GM21786 (cell line): Measurements from ENCODE around the gene QRICH2.
"Not testable (repeated sequence)": the region's sequence is repeated elsewhere in the genome, so short reads cannot be mapped to it uniquely, and the experiment has no call there.

ENCODE experiments used
- ATAC-seq: cut with Tn5 transposase; IDR thresholded peaks from one replicate; pipeline ENCODE4 v1.9.1; 2021; ENCODE audit not compliant: unreplicated experiment

The QRICH2 gene

DNA sequence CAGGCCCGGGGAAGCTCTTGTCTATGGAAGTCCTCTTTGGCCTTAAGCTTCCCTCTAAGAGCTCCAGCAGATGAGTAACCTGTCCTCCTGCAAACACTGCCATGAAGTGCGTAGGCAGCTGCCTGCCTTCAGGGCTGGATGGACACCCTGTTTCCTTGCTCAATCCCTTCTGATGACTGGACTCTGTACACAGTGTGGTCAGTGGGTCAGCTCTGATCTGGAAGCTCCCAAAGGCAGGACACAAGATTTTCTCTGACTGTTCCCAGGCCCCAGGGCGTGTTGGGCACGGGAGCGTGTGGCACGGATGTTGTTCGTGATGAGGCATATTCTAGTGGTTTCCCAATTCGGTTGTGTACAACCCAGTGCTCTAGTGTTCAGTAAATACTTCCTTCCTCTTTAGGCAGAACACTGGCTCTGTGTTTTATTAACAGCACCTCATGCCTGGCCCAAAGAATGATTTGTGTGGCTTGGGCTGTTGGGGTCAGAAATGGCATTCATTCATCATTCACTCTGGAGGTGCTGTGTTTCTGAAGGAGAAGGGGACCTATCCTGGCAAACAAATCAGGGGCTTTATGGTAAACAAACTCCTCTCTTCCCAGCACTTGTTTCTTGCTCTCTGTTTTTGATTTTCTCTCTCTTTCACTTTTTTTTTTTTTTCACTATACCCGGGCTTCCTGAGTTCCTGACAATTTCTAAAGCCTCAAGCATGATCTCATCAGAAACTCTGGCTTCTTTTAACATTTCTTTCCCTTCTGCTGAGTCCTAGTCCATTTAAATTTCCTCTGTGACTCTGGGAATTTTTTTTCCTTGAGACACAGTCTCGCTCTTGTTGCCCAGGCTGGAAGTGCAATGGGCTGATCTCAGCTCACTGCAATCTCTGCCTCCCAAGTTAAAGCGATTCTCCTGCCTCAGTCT is 55.8 kb downstream of the QRICH2 start:
- no peak for ATAC-seq

DNA sequence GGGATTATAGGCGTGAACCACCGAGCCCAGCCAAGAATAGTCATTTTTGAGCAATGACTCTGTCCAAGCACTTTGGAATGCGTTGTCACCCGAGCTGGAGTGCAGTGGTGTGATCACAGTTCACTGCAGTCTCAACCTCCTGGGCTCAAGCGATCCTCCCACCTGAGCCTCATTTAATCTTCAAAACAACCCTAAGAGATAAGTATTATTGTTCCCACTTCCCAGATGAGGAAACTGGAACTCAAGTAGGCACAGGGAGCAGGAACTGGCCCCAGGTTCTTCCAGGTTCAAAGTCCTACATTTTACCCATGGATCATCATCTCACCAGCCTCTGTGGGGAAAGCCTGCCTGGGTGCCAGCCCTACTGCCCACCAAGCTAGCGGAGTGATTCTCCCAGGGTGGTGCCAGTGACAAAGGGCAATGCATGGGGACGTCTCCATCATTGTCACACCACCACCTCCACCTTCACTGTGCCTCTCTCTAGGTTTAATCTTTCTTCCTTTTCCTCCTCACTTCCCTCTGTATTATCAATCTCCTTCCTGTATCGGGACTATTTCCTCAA is 56.5 kb downstream of the QRICH2 start:
- no peak for ATAC-seq

DNA sequence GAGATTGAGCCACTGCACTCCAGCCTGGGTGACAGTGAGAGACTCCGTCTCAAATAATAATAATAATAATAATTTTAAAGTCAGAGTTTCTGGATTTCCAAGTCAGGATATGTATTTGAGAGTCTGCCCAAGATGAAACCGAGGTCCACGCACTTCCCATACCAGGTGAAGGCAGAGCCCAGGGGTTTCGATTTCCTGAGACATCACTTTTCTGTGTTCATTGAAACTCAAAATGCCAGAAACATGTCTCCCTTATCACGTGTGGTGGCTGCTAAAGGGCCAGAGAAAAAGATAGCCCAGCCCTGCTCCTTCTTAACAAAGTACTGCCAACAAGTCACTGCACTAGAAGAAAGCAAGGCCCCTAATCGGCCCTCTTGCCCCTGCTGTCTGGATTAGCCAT is 57.9 kb downstream of the QRICH2 start:
- ATAC-seq = no peak

DNA sequence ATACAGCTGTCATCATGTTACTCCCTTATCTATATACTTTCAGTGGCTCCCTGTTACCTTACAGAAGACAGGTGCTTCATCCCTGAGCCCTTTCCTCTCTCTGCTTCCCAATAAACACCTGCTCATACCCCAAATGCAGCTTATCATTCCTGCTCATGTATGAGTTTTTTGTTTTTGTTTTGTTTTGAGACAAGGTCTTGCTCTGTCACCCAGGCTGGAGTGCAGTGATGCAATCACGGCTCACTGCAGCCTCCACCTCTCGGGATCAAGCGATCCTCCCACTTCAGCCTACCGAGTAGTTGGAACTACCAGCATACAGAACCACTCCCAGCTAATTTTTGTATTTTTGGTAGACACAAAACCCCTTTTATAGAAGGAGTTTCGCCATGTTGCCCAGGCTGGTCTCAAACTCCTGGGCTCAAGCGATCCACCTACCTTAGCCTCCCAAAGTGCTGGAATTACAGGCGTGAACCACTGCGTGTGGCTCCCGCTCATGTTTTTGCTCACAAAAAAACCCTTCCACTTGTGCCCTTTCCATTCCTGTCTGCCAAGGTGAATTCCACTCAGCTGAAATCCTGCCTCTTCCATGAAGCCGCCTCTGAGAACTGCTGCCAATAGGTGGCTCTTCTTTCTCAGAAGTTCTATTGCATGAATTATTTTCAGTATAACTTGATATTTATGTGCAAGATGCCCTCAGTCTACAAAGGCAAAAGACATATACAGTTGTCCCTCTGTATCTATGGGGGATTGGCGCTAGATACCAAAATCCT is 59.9 kb downstream of the QRICH2 start:
- no peak for ATAC-seq

DNA sequence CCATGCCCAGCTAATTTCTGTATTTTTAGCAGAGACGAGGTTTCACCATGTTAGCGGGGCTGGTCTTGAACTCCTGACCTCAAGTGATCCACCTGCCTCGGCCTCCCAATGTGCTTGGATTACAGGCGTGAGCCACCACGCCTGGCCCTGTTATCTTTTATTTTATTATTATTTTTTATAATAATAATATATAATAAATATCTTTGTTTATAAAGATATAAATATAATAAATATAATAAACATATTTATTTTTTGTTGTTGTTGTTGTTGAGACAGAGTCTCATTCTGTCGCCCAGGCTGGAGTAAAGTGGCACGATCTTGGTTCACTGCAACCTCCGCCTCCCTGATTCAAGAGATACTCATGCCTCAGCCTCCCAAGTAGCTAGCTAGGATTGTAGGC is 60.8 kb downstream of the QRICH2 start:
- no peak for ATAC-seq

DNA sequence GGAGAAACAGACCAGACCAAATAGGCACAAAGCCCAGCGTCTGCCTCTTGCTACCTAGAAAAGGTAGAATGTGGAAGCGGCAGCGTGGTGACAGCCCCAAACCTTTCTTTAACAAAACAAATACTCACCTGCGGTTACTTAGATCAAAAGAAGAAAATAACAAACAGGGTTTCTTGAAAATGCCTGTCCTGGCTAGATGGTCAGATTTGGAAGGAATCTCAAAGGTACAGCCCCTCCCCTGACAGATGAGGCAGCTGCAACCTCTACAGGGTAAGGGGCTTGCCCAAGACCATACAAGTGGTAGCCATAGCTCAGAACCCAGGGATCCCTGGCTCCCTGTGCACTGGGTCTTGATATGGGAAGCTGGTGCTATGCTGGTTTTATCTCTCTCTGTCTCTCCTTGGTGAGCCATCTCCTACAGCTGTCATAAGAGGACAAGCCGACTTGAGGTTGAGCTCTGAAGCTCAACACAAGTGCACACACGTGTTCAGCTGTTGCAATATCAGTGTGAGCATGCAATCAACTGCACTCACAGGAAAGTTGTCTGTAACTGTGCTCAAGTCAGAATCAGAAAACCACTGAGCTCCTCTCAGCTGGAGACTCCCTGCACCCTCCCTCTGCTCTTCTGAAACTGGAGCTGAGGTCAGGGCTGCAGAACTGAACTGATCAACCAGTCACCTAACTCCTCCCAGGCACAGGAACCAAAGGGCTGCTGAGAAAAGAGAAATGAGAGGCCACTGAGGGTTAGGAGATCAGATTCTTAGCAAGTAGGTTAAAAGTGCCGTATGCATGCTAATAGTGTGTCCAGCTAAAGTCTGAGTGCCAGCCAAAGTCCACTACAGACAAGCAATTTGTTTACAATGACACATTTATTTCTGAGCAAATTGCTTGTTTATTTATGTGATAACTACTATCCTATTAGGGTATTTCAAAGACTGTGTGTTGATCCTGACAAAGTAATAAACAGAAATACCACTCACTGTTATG is 61.7 kb downstream of the QRICH2 start:
- ATAC-seq = peak; percentile 93

DNA sequence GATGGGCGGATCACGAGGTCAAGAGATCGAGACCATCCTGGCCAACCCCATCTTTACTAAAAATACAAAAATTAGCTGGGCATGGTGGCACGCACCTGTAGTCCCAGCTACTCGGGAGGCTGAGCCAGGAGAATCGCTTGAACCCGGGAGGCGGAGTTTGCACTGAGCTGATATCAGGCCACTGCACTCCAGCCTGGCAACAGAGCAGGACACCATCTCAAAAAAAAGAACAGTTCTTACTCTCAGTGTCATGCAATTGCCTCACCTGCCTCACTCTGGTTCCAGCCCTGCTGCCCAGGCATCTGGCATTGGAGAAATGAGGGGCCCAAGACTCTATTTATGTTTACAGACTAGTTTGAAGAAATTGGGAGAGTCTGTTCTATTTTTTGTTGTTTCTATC is 63.4 kb downstream of the QRICH2 start:
- ATAC-seq = not testable (repeated sequence)

DNA sequence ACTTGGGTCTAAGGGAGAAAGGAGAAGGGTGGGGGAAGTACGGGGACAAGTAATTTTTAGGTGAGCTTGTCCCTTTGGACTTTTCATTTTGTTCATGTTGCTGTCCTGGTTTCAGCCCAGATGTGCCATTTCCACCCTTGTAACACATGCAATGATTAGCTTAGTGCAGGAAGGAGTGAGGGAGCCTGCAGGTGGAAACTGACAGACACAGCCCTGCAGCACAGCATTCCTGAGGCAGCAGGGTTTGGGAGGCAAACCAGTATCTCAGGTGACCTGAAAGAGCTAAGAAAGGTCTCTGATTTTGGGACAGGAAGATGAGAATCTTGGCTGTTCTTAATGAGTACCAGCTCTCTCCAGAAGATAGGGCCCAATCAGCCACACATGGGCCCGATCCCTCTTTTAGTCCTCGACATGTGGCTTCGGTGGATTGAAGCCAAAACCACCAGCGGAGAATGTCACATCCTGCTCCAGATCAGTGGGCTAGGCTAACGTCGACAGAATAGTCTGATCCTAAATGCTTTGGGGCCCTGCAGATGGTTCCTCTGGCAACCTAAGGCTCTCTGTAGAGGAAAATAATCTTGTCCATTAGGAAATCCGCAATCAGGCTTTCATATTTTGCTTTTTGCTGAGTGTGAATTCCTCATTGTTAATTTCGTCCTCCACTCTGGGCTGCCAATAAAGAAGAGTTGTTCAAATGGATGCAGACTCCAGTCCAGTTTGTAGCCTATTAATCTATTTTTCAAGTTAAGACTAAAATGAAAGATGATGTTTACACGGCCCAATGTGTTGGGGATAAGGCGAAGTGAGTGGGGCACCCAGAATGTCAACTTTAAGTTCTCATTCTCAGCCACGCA is 64.0 kb downstream of the QRICH2 start:
- no peak for ATAC-seq

DNA sequence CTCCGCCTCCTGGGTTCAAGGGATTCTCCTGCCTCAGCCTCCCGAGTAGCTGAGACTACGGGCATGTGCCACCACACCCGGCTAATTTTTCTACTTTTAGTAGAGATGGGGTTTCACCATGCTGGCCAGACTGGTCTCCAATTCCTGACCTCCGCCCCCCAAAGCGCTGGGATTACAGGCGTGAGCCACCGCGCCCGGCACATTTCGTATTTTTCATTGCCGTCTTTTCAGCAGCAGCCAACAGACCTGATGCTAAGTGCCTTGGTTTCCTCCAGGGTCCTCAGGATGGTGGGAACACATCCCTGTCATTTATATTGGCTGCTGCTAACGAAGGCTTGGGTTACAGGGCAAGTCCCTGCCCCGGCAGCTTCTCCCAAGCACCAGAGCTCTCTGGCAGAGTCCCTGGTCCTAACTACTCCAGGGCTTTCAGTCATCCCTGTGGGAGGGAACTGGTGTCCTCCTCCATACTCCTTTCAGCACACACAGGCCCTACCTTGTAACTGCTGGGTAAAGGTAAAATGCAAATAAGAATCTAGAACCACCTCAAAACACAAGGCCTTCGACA is 66.3 kb downstream of the QRICH2 start:
- no peak for ATAC-seq

DNA sequence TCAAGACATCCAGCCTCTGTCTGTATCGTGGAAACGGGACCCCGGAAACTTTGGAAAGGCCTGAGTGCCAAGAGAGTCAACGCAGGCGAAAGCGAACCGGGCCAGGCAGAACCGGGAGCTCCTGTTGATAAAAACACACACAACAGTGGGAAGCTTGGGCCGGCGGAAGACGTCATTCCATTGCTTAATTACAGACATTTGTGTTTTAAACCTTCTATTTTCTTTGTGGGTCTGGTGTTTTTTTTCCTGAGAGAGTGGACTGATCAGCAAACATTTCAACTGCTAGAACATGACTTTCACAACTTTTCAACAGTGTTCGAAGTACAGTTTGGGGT is 66.9 kb downstream of the QRICH2 start:
- ATAC-seq = no peak

DNA sequence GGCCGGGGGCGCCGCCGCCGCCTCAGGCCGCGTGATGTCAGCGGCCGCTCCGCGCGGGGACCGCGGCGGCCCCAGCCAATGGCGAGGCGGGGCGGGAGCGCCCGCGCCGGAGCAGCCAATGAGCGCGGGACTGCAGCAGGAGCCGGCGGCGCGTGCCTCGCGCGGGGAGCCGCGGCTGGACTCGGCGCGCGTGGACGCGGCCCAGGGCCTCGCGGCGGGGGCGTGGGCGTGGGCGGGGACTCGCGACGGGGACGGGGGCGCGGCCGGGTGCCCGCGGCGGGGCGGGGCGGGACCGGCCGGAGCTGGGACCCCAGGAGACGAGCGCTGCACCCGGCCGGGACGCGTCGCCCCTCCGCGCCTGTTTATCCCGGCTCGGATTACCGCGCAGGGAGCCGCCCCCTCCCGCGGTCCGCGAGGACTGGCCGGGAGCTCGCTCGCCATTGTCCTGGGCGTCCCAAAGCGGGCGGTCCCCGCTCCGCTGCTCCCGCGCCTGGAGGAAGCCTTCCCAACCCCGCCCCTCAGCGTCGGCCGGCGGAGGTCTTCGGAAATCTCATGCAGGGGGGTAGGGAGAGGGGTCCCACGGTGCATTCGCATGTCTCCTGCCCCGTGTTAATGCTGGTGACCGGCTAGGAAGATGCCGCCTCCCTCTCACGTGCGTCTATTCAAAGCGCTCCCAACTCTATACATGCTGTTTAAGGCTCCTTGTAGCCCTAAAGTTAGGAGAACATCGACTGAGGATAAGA is 67.4 kb downstream of the QRICH2 start, which contains the start of gene RNF157:
Gene RNF157 (minus strand): TSS at position 33 of the 743 bp plus-strand sequence. CDS start 253 bp downstream, outside the sequence.
- peak; percentile 50 for ATAC-seq

DNA sequence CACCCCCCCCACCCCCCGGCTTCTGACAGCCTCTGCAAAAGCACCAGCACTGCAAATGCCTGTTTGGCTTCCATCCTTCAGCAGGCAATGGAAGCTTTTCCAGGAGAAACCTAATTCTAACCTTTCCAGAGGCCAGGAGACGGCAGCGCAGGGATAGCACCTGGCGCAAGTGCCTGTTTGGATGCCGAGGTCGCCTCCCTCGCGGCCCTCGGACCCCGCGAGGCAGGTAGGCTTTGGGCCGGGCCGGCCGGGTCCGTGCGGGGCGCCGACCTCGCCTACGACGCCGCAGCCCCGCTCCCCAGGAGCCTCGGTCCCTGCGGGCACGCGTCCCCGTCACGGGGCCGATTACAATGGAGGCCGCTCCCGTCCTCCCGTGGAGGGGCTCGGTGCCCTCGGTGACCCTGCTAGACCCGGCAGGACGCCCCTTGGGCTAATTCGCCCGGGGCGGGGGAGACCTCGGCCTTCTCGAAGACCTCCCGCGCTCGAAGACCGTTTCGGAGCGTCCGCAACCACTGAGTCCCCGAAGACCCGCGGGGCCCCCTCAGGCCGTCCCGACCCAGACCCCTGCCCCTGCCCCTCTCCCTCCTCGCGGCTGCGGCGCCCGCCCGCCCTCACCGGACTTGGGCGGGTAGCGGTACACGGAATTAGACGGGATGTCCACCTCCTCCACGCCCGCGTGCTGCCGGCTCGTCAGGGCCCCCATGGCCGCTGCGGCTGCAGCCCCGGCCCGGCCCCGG is 68.4 kb downstream of the QRICH2 start:
- no peak for ATAC-seq

DNA sequence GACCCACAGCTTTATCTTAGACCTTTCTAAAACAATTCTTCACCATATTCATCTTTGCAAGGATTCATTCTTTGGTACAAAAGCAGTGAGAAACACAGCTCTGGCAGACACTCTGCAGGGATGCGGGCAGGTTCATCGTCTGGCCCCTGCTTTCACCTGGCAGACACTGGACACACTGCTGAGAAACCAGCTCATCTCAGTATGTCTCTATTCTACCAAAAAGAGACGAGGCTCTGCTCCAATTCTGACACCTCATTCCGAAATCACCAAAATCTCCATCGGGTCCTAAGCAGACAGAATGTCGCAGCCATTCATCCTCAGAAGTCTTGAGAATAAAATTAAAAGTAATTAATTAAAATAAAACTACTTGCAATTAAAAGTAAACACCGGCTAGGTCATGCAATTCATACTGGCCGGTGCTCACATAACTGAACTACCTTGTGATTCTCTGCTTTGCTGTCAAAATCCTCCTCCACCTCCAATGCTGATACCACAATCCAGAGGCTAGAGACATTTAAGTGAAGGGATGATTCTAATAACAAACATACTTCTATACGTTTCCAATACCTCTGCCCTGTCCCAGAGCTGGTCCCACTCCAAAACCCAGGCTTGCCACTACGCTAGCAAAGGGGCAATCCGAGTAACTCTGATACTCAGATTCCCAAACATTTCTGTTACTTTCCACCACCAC is 69.1 kb downstream of the QRICH2 start:
- ATAC-seq = no peak

DNA sequence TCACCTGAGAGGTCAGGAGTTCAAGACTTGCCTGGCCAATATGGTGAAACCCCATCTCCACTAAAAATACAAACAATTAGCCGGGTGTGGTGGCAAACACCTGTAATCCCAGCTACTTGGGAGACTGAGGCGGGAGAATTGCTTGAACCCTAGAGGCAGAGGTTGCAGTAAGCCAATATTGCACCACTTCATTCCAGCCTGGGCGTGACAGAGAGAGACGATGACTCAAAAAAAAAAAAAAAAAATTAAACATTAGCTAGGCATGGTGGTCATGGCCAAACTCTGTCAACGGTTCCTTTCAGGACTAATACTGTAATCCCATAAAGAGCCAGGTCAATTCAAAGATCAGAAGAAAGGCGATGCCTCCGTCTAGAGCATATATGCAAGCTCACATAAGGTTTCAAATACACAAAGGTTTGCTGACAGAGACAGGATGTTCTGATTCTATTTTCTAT is 70.2 kb downstream of the QRICH2 start:
- no peak for ATAC-seq

DNA sequence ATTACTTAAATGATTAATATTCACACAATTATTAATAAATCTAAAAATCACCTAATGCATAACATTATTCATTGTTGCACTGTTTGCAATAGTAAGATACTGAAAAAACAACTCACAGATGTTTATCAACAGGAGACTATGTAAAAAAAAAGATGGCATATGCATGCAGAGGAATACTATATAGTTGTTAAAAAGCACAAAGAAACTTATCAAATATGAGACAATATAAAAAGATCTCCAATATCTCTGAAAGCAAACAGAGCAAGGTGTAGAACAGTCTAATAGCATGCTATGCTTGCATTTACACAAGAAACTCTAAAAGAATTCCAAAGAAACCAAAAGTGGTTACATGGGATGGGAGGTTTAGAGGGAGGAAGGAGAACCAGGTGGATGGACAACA is 71.5 kb downstream of the QRICH2 start:
- no peak for ATAC-seq

DNA sequence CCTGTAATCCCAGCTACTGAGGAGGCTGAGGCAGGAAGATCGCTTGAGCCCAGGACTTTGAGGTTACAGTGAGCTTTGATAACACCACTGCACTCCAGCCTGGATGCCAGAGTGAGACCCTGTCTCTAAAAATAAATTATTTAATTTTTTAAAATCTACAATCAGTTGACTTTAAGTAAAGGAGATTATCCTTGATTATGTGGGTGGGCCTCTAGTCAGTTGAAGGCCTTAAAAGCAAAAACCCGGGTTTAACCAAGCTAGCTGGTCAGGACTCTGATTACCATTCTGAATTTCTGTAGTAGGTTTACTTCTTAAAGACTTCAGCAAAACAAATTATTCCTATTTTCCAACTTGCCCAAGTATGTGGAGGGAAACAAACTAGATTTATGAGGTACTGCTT is 72.2 kb downstream of the QRICH2 start:
- no peak for ATAC-seq

DNA sequence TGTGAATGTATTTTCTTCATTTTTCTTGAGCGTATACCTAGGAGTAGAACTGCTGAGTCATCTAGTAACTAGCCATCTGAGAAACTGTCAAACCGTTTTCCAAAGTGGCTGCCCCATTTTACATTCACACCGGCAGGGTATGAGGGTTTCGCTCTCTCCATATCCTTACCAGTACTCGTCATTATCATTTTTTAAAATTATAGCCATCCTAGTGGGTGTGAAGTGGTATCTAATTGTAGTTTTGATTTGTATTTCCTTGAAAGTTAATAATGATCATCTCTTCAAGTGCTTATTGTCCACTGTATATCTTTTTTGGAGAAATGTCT is 73.8 kb downstream of the QRICH2 start:
- ATAC-seq = peak; percentile 70
